GM12892 (cell line): ENCODE measurements around the gene KIFAP3.

Experiments used
- DNase-seq: peaks from one replicate; pipeline ENCODE4 v3.0.0; 2011; ENCODE audit not compliant: insufficient read length
- FAIRE-seq: peaks from 2 replicates; lab custom pipeline; 2011; peaks lifted over from hg19 to GRCh38; lab: Jason Lieb, UNC
- POLR2A ChIP-seq: IDR thresholded peaks from 2 replicates; pipeline ENCODE4 v1.6.1; 2011; ENCODE audit warnings: low read depth, low read length, control low read depth
- POLR2AphosphoS5 ChIP-seq: IDR thresholded peaks from 2 replicates; pipeline ENCODE4 v1.6.1; 2011; ENCODE audit warnings: low read depth, low read length, control low read depth
- TAF1 ChIP-seq: IDR thresholded peaks from 2 replicates; pipeline ENCODE4 v1.6.1; 2011; ENCODE audit warnings: low read depth, mild to moderate bottlenecking, control low read depth, low read length, borderline replicate concordance

The KIFAP3 gene

DNA sequence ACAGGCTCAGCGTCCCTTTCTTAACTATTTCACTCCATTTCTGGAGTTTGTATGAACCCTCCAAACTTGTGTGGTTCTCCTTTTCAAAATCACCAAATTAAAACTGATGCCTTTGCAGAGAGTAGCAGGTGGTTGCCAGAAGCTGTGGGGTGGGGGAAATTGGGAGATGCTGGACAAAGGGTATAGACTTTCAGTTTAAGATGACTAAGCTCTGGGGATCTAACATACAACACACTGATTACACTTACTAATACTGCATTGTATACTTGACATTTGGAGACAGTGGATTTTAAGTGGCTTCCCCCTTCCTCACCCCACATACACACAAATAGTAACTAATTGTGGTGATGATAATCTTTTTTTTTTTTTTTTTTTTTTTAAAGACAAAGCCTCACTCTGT lies 169.7 kb downstream of the KIFAP3 start:
- FAIRE-seq (no peak), DNase-seq (no peak)
- TF ChIP-seq POLR2AphosphoS5 (no peak), TAF1 (no peak), POLR2A (no peak)

DNA sequence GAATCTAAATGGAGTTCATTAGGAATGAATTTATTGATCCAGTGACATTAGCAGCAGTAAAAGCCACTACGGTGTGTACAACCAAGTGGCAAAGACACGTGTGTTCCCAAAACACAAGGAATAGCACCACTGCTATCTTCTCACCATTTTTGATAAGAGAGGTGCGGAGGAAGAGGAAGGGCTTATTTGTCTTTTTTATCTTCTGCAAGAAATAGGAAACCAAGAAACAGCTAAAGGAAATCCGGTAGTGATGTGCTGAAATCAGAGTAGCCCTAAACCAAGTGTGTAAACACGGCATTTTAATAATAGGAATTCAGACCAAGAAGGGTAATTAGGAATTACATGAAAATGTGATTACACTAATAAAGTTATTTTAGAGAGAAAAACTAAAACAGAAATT lies 171.7 kb downstream of the KIFAP3 start:
- DNase-seq (no peak), FAIRE-seq (no peak)
- TF ChIP-seq POLR2AphosphoS5, result no peak
- no peak for TF ChIP-seq TAF1
- no peak for TF ChIP-seq POLR2A

DNA sequence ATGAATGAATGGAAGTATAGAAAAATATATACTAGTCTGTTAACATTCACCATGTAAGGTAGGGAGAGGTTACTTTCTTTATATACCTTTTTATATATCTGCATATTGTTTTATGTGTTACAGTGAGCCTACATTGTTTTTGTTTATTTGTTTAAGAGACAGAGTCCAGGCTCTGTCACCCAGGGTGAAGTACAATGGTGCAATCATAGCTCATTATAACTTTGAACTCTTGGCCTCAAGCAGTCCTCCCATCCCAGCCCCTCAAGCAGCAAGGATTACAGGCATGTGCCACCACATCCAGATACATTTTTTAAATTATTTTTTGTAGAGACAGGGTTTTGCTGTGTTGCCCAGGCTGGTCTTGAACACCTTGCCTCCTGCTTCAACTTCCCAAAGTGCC lies 173.4 kb downstream of the KIFAP3 start:
- TF ChIP-seq POLR2A (no peak), POLR2AphosphoS5 (no peak), TAF1 (no peak)
- no peak for FAIRE-seq
- DNase-seq, result no peak

DNA sequence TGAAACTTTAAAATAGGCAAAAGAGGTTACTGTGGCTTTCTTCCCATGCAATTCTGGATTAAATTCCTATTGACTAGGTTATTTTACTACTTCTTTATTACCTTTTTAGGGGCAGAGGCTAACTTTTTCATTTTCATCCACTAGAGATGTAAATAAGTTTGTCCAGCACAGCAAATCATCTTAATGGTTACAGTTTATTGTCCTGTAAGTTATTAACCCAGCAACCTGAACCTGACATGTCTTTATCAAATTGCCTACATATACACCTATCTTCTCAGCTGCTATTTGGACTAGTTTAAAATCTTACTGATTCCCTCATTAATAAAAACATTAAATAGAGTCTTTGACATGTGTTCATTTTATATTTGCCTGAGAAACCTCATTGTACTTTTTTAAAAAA lies 173.9 kb downstream of the KIFAP3 start:
- TF ChIP-seq POLR2AphosphoS5 (no peak), TAF1 (no peak), POLR2A (no peak)
- DNase-seq (no peak), FAIRE-seq (no peak)

DNA sequence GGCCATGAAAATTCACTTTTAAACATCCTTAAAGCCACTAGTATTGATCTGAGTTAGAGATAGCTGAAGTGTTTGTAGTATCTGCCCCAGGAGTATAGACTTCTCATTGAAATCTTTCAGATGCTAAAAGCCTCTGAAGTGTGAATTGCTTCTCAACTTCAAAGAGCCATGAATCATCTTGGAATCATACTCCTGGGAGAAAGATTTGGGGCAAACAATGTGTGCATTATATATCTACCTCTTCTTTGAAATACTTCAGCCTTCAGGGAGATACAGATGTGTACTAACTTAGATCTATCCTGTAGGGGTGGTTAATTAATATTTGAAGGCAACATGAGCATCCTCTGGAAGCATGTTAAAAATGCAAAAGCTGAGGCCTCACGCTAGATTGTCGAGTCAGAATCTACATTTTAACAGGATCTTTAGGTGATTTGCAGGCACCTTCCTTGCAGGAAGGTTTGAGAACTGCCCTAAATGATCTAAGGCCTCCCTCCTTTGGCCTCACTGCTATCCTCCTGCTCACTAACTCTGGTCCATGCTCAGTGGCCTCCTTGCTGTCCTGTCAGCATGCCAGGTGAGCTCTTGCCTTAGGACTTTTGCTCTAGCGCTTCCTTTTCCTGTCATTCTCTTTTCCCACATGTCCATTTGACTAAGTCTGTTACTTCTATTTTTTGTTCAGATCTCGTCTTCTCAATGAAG lies 174.8 kb downstream of the KIFAP3 start:
- no peak for FAIRE-seq
- no peak for TF ChIP-seq POLR2AphosphoS5
- no peak for TF ChIP-seq POLR2A
- no peak for TF ChIP-seq TAF1
- no peak for DNase-seq

DNA sequence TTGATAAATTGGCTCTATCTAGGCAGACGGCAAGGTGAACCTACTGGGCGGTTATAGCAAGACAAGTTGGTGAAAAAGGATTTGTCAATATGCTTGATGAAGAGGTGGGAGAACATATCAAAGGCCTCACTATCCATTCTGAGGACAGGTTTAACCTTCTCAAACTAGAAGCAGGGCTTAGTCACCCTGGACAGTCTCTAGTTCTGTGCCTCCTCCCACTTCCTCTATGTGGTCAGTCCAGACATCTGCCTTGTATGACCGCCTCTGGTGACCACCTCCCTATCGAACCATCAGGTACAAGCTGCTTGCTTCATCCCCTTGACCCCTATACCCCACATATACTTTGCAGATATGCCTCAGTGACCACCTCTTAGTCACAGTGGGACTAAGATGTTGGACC lies 178.5 kb downstream of the KIFAP3 start:
- DNase-seq (no peak), FAIRE-seq (no peak)
- TF ChIP-seq POLR2A (no peak), POLR2AphosphoS5 (no peak), TAF1 (no peak)

DNA sequence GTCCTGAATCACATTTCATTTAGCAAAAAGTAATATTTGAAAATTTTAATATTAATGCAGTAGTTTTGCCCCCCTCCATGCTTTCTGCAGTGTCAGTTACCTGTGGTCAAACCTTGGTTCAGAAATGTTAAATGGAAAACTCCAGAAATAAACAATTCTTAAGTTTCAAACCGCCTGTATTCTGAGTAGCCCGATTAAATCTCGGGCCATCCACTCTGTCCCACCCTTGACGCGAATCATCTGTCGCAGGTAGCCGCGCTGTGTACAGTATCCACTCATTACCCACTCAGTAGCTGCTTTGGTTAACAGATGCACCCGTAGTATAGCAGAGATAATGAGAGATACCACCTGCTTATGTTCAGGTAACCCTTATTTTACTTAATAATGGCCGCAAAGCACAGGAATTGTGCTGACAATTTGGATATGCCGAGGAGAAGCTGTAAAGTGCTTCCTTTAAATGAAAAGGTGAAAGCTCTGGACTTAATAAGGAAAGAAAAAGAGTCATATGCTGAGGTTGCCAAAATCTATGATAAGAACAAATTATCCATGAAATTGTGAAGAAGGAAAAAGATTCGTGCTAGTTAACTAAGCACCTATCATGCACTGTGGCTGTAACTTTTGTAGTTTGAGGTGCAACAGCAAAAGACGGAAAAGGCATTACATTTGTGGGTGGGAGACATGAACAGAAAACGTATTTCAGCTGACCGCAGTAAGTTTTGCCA lies 179.9 kb downstream of the KIFAP3 start:
- FAIRE-seq (no peak), DNase-seq (no peak)
- no peak for TF ChIP-seq TAF1
- no peak for TF ChIP-seq POLR2AphosphoS5
- no peak for TF ChIP-seq POLR2A

DNA sequence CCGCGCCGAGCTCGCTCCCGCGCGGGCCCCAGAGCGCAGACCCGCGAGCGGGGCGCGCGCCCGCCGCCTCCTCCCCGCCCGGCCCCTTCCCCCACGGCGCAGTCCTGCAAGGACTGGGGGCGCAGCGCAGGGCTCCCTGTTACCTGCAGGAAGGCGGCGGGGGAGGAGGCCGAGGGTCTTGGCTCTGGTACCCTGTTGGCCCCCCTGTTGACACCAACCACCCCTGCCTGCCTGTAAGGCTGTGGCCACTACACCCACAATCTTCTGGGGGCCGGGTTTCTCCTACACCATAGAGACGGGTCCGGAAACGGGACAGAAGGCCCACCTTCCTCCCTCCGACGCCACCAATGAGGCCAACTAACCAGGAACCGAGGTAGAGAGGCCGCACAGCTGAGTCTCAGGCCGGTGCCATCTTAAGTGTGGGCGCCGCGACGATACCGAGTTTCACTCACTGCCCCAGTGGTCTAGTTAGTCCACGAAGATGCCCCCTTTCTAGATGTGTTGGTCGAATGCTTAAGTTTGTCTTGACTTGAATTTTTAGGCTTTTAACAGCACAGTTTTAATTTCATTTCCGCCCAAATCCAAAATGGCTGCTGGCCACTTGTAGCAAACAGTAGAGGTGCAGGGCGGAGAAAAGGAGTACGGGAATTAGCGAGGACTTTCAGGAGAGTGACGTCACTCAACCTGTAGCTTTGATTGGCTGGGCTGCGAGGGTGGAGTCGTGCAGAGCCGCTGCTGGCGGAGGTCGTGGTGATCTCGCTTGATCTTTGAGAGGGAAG lies 180.7 kb downstream of the KIFAP3 start, which contains the start of gene SCYL3:
Gene SCYL3 (minus strand): TSS at position 252 of the 779 bp plus-strand sequence. CDS start 5,056 bp downstream, outside the sequence.
- TF ChIP-seq TAF1, result peak; percentile 78
- peak; percentile 89 for TF ChIP-seq POLR2A
- TF ChIP-seq POLR2AphosphoS5, result peak; percentile 86
- FAIRE-seq (peak; percentile 97), DNase-seq (peak; percentile 73)

DNA sequence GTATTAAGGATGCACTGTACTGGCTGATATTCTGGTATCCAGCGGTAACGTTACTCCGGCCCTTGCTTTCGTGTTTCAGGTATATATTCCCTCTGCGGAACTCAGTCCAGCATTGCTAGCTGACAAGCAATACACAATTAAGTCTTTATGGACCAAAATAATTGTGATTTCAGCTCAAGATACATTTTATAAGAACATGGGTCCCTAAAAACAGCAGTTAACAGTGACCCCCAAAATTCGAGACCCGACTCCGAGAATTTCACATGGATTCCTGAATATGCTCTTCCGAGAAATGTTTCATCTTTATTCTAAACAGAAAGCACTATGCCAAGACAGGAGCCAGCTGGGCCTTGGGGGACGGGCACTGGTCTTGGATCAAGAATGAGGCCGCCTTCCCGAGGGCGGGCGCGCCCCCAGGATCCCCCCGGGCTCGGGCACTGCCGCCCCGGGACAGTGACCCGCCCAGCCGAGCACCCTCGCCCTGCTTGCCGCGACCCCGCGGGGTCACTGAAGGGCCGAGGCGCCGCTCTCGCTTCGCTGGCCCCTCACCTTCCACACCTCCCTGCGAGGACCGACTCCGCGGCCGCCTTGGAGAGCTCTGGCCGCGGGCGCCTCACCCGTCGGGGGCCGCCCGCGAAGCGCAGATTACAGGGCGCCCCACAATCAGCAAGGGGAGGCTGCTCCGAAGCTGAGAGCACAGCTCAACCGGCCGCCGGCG lies 181.4 kb downstream of the KIFAP3 start:
- FAIRE-seq (peak; percentile 14), DNase-seq (no peak)
- TF ChIP-seq POLR2AphosphoS5 (no peak), POLR2A (no peak), TAF1 (no peak)

DNA sequence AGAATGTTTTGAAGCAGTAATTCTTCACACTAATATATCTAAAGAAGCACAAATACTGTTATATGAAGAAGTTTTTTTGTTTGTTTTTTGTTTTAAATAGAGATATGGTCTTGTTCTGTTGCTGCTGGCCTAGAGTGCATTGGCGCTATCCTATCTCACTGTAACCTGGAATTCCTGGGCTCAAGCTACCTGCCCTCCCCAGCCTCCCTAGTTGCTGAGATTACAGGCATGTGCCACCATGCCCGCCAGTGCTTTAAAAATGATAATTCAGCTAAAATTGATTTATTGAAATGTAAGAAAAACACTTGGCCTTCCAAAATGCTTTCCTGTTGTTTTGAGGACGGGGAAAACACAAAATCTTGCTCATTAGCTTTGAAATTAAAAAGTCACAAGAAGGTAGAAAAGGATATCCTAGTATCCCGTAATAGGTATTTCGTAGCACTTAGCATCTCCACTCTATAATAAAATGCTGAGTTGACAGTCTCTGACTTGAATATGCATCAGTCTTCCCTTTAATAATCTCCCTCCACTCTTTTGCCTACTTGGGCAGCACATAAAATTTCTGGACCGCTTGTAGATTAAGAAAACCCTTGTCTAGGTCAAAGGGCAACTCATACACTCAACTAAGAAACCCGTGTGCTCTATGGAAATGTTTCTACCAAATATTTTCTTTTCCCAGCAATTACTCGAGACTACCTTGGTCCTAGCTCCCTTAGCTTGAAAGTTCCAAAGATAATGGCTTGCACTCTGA lies 182.1 kb downstream of the KIFAP3 start:
- DNase-seq (no peak), FAIRE-seq (no peak)
- TF ChIP-seq POLR2AphosphoS5 (no peak), TAF1 (no peak), POLR2A (no peak)
